Kidney (tissue), 14 donors: ENCODE results near the gene KCNJ14. TPM values are rescaled to one million over a fixed set of nuclear protein-coding genes. Genes with fewer than 3 reads are reported as not detected.

ENCODE experiments used
- DNase-seq, 5 donors: peaks; one replicate each; pipeline ENCODE4 v3.0.0-alpha.2; 2013 to 2020
- FAIRE-seq: peaks from 2 replicates; lab custom pipeline; 2012; peaks lifted over from hg19 to GRCh38; lab: Jason Lieb, UNC
- H3K27ac ChIP-seq, 2 donors: one replicate each; pipeline ENCODE4 v1.7.0; 2013; ENCODE audit warnings: low read depth in 2 of 2, low read length in 2 of 2, inconsistent platforms in 1 of 2
- H3K27me3 ChIP-seq: one replicate; pipeline ENCODE4 v1.7.1; 2013; ENCODE audit warnings: low read length, inconsistent platforms; ENCODE audit not compliant: control insufficient read depth, insufficient read depth
- H3K36me3 ChIP-seq, 3 donors: one replicate each; pipeline versions ENCODE4 v1.7.0 to v1.7.1; 2013; ENCODE audit warnings: low read length in 3 of 3, control low read depth in 1 of 3, inconsistent platforms in 1 of 3; ENCODE audit not compliant: insufficient read depth in 3 of 3, control insufficient read depth in 2 of 3
- H3K4me1 ChIP-seq, 3 donors: one replicate each; pipeline versions ENCODE4 v1.7.0 to v1.7.1; 2013; ENCODE audit warnings: low read length in 3 of 3, inconsistent platforms in 1 of 3, low read depth in 1 of 3; ENCODE audit not compliant: control insufficient read depth in 2 of 3, insufficient read depth in 2 of 3
- H3K4me3 ChIP-seq, 3 donors: one replicate each; pipeline versions ENCODE4 v1.7.0 to v1.8.1; 2013; ENCODE audit warnings: low read length in 3 of 3, control low read depth in 1 of 3, inconsistent platforms in 1 of 3
- H3K9ac ChIP-seq, 3 donors: one replicate each; pipeline versions ENCODE4 v1.7.0 to v1.7.1; 2013; ENCODE audit warnings: low read length in 3 of 3, control low read depth in 1 of 3, inconsistent platforms in 1 of 3
- H3K9me3 ChIP-seq, 3 donors: one replicate each; pipeline versions ENCODE4 v1.7.0 to v1.7.1; 2013; ENCODE audit warnings: low read length in 3 of 3, control low read depth in 1 of 3, inconsistent platforms in 1 of 3; ENCODE audit not compliant: control insufficient read depth in 2 of 3, insufficient read depth in 1 of 3
- intact Hi-C: fragments of 100-400 bp; cut with DNase I; formaldehyde crosslinking; loops from one replicate; pipeline ENCODE4 v1.11.1; 2022
- polyA plus RNA-seq: library from polyadenylated mRNA; stranded (reverse); fragments of 350-450 nt; fragmentation: Illumina TruSeq; extraction: RNeasy Lipid Tissue Mini Kit (QIAGEN cat#74804); gene quantifications from one replicate; pipeline ENCODE4 v1.2.3, GENCODE V29; 2014; ENCODE audit warnings: low read depth, low replicate concordance; ENCODE audit not compliant: insufficient read depth
- total RNA-seq: library from RNA; stranded (reverse); fragmentation: NEBNext Ultra II Directional; extraction: Animal tissue kit (Norgen Biotek cat#: 25700); gene quantifications from one replicate; pipeline ENCODE4 v1.2.1, GENCODE V29; 2021
- TF ChIP-seq, protein P1 (sequence below): IDR thresholded peaks from 3 replicates; pipeline ENCODE4 v1.5.1; 2012; ENCODE audit warnings: mild to moderate bottlenecking, moderate library complexity, borderline replicate concordance; ENCODE audit not compliant: insufficient read depth; ENCODE audit errors: extremely low read depth
- donor health status: control.
- donor health status: control.
- donor health status: control.
- donor health status: control.
- donor health status: control.
- donor health status: DM: yes; HTN: yes; CAD: no.
- donor health status: Normal renal cell carcinoma (clear cell type).

The KCNJ14 gene
- total and polyA plus RNA-seq, 2 donors from 2014 or later: 0.28 to 1.0 TPM

DNA sequence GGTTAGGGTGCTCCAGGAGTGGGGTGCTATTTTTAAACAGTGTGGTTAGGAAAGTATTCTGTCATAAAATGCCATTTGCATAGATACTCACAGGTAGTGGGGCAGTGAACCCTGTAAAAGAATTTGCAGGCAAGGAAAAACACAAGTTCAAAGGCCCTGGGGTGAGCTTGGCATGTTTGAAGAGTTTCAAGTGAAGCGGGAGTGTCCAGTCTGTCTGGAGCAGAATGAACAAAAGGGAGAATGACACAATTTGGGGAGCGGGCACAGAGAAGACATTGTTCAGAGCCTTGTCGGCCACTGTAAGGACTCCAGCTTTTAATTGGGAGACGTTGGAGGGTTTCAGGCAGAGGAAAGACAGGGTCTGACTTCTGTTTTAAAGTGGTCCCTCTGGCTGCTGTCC, 6.8 kb upstream of the KCNJ14 start:
- Histone ChIP-seq H3K27ac (no peak overlapping the region), H3K4me3 (no peak overlapping the region), H3K27me3 (no peaks in the 10 kb centered on the region), H3K4me1 (peaks cover 0 to 11% (median 9%) of the 10 kb centered on the region in 3 donors), H3K9ac (no peak overlapping the region), H3K36me3 (peaks cover 2 to 25% (median 16%) of the 10 kb centered on the region in 3 donors), H3K9me3 (no peaks in the 10 kb centered on the region)
- TF ChIP-seq, protein P1, sequence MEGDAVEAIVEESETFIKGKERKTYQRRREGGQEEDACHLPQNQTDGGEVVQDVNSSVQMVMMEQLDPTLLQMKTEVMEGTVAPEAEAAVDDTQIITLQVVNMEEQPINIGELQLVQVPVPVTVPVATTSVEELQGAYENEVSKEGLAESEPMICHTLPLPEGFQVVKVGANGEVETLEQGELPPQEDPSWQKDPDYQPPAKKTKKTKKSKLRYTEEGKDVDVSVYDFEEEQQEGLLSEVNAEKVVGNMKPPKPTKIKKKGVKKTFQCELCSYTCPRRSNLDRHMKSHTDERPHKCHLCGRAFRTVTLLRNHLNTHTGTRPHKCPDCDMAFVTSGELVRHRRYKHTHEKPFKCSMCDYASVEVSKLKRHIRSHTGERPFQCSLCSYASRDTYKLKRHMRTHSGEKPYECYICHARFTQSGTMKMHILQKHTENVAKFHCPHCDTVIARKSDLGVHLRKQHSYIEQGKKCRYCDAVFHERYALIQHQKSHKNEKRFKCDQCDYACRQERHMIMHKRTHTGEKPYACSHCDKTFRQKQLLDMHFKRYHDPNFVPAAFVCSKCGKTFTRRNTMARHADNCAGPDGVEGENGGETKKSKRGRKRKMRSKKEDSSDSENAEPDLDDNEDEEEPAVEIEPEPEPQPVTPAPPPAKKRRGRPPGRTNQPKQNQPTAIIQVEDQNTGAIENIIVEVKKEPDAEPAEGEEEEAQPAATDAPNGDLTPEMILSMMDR: no peak
- DNase-seq: no peak
- FAIRE-seq: no peak
- intact Hi-C loops: no loop called here

DNA sequence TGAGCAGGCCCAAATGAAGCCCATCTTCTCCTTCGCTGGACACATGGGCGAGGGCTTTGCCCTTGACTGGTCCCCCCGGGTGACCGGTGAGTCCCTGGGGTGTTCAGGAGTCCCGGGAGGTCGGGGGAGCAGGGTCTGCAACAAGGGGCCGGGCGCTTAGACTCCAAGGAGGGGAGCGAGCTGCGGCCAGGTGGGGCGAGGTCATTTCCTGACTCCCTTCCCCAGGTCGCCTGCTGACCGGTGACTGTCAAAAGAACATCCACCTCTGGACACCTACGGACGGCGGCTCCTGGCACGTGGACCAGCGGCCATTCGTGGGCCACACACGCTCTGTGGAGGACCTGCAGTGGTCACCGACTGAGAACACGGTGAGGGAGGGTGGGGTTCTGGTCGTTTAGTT, 4.9 kb upstream of the KCNJ14 start:
- TF ChIP-seq, protein P1: no peak
- Histone ChIP-seq H3K27me3 (no peaks in the 10 kb centered on the region), H3K9me3 (no peaks in the 10 kb centered on the region), H3K4me3 (no peak overlapping the region), H3K9ac (no peak overlapping the region), H3K27ac (no peak overlapping the region), H3K36me3 (peaks cover 2 to 25% (median 16%) of the 10 kb centered on the region in 3 donors), H3K4me1 (peaks cover 0 to 6% (median under 1%) of the 10 kb centered on the region in 3 donors)
- intact Hi-C loops: no loop called here
- no peak for DNase-seq
- no peak for FAIRE-seq

DNA sequence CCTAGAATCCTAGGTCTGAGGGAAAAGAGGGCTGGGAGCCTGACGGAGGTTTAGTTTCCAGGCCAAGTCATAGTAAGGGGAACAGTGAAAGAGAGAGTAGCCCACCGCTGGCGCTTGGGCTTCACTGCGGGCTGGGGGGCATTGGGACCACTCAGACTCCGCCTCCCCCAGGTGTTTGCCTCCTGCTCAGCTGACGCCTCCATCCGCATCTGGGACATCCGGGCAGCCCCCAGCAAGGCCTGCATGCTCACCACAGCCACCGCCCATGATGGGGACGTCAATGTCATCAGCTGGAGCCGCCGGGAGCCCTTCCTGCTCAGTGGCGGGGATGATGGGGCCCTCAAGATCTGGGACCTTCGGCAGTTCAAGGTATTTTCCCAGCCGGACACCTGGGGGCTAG, 4.5 kb upstream of the KCNJ14 start:
- H3K4me3 ChIP-seq: no peak overlapping the region
- H3K27me3 ChIP-seq: no peaks in the 10 kb centered on the region
- no peak overlapping the region for H3K9ac ChIP-seq
- no peak overlapping the region for H3K27ac ChIP-seq
- H3K4me1 ChIP-seq: peaks cover 0 to 6% (median 0%) of the 10 kb centered on the region in 3 donors
- no peaks in the 10 kb centered on the region for H3K9me3 ChIP-seq
- no peak for DNase-seq
- TF ChIP-seq, protein P1: no peak
- peaks cover 2 to 25% (median 16%) of the 10 kb centered on the region in 3 donors for H3K36me3 ChIP-seq
- no peak for FAIRE-seq
- intact Hi-C loops: no loop called here

DNA sequence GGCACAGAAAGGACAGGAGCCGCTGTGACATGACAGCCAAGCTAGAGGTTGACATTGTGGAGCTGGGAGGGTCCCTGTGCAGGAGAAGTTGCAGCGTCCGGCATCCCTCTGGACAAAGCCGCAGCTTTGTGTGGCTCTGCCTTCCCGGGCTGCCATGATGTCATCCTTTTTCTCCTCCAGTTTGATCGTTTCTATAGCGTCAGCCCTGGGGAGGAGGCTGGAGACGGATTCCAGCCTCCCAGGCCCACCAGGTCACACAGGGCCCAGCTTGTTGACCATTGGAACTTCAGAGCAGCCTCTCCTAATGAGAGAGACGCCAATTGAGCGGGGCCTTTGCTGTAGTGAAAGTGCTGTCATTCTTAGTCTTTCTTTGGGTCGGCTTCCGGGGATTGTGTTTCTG, 3.8 kb upstream of the KCNJ14 start:
- Histone ChIP-seq H3K27ac (no peak overlapping the region), H3K4me1 (peaks cover 0 to under 1% (median 0%) of the 10 kb centered on the region in 3 donors), H3K4me3 (no peak overlapping the region), H3K9ac (no peak overlapping the region), H3K9me3 (no peaks in the 10 kb centered on the region), H3K27me3 (no peaks in the 10 kb centered on the region), H3K36me3 (peaks cover 2 to 25% (median 16%) of the 10 kb centered on the region in 3 donors)
- DNase-seq (no peak), FAIRE-seq (no peak)
- TF ChIP-seq, protein P1: no peak
- intact Hi-C loops: no loop called here
